ENCODE data around the gene DLGAP1. TPM values are rescaled to one million over a fixed set of nuclear protein-coding genes. Genes with fewer than 3 reads are reported as not detected.

Gene DLGAP1
- total and polyA plus RNA-seq, 4 donors = 0.54 to 11.8 (median 3.1) TPM

DNA sequence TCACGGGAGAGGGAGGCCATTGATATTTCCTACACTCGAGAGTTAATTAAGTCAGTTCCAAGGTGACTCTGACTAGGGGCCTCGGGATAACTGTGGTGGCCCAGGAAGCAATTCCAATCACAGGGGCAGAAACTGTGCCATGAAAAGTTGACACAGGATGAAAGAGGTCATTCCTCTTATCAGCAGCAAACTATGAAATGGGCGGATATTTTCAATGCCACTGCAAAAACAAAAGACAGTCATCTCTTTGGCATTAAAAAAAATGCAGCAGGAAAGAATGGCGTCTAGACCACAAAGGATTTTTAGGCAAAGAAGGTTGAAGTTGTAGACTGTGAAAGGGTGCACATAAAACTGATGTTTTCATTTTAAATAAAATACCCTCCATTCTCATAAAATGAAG is 955.1 kb downstream of the DLGAP1 start:
- Histone ChIP-seq H3K9ac (ENCODE audit: insufficient read depth in 1 of 2, low read length in 2 of 2) (no peak overlapping the region), H3K27me3 (ENCODE audit: control insufficient read depth in 3 of 3, insufficient read depth in 3 of 3, low read length in 2 of 3) (peaks cover 0 to 31% (median 13%) of the 10 kb centered on the region in 3 donors), H3K4me3 (no peak overlapping the region), H3K27ac (ENCODE audit: low read depth in 1 of 2, low read length in 1 of 2) (no peak overlapping the region), H3K36me3 (ENCODE audit: control insufficient read depth in 4 of 4, insufficient read depth in 4 of 4, low read length in 4 of 4) (no peaks in the 10 kb centered on the region), H3K9me3 (ENCODE audit: control insufficient read depth in 4 of 4, insufficient read depth in 3 of 4, low read length in 3 of 4) (no peaks in the 10 kb centered on the region), H3K4me1 (ENCODE audit: control insufficient read depth in 5 of 5, insufficient read depth in 5 of 5, low read length in 5 of 5) (peaks cover 0 to 8% (median 5%) of the 10 kb centered on the region in 5 donors)
- DNase-seq (no peak), ATAC-seq (ENCODE audit: insufficient read depth, low FRiP score) (no peak)
- TF ChIP-seq, protein P1, sequence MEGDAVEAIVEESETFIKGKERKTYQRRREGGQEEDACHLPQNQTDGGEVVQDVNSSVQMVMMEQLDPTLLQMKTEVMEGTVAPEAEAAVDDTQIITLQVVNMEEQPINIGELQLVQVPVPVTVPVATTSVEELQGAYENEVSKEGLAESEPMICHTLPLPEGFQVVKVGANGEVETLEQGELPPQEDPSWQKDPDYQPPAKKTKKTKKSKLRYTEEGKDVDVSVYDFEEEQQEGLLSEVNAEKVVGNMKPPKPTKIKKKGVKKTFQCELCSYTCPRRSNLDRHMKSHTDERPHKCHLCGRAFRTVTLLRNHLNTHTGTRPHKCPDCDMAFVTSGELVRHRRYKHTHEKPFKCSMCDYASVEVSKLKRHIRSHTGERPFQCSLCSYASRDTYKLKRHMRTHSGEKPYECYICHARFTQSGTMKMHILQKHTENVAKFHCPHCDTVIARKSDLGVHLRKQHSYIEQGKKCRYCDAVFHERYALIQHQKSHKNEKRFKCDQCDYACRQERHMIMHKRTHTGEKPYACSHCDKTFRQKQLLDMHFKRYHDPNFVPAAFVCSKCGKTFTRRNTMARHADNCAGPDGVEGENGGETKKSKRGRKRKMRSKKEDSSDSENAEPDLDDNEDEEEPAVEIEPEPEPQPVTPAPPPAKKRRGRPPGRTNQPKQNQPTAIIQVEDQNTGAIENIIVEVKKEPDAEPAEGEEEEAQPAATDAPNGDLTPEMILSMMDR (IDR thresholded peaks at IDR 0.05; ENCODE audit: control extremely low read depth, extremely low read depth) = no peak
- WGBS, 2 donors = 28 to 46% methylated on average over 5 of the region's 5 CpGs

DNA sequence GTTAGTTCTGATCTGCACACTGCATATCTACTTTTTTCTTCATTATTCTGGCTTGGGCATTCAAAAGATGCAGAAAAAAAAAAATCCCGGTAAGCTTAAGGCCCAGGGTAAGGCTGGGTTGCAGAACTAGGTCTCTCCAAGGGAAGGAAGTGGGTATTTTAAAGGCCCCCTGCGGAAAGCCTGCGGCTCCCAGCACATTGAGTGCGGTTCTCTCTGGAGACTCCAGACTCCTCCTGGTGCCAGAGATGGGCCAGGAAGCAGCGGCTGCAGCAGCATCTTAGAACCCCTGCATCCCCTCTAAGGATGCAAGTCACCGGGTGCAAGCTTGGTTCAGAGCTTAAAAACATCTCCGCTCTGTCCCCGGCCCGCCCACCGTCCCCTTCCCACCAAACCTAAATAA is 955.6 kb downstream of the DLGAP1 start:
- Histone ChIP-seq H3K27me3 (ENCODE audit: control insufficient read depth in 3 of 3, insufficient read depth in 3 of 3, low read length in 2 of 3) (peaks cover 0 to 31% (median 13%) of the 10 kb centered on the region in 3 donors), H3K9ac (ENCODE audit: insufficient read depth in 1 of 2, low read length in 2 of 2) (peak overlapping the region in 1 of 2 donors; percentile 32), H3K4me1 (ENCODE audit: control insufficient read depth in 5 of 5, insufficient read depth in 5 of 5, low read length in 5 of 5) (peaks cover 0 to 8% (median 5%) of the 10 kb centered on the region in 5 donors), H3K27ac (ENCODE audit: low read depth in 1 of 2, low read length in 1 of 2) (no peak overlapping the region), H3K4me3 (no peak overlapping the region), H3K9me3 (ENCODE audit: control insufficient read depth in 4 of 4, insufficient read depth in 3 of 4, low read length in 3 of 4) (no peaks in the 10 kb centered on the region), H3K36me3 (ENCODE audit: control insufficient read depth in 4 of 4, insufficient read depth in 4 of 4, low read length in 4 of 4) (no peaks in the 10 kb centered on the region)
- TF ChIP-seq, protein P1 (IDR thresholded peaks at IDR 0.05; ENCODE audit: control extremely low read depth, extremely low read depth) = no peak
- 13 to 25% methylated on average over 10 of the region's 10 CpGs for WGBS, 2 donors
- DNase-seq (peak in 2 of 3 donors; percentile 33 to 37), ATAC-seq (ENCODE audit: insufficient read depth, low FRiP score) (no peak)

GRCh38 chr18:3498698-3499471 is 956.2 kb downstream of the DLGAP1 start:
- peak; percentile 58 to 76 (median 72) for DNase-seq
- peak overlapping the region in 1 of 2 donors; percentile 32 for H3K9ac ChIP-seq (ENCODE audit: insufficient read depth in 1 of 2, low read length in 2 of 2)

More at GRCh38 chr18:3498698-3499471, 956.2 kb downstream of the DLGAP1 start:
- TF ChIP-seq, protein P1 (IDR thresholded peaks at IDR 0.05; ENCODE audit: control extremely low read depth, extremely low read depth) = no peak
- ATAC-seq (ENCODE audit: insufficient read depth, low FRiP score) = no peak
- no peaks in the 10 kb centered on the region for H3K9me3 ChIP-seq (ENCODE audit: control insufficient read depth in 4 of 4, insufficient read depth in 3 of 4, low read length in 3 of 4)
- peaks cover 0 to 8% (median 5%) of the 10 kb centered on the region in 5 donors for H3K4me1 ChIP-seq (ENCODE audit: control insufficient read depth in 5 of 5, insufficient read depth in 5 of 5, low read length in 5 of 5)
- H3K27me3 ChIP-seq (ENCODE audit: control insufficient read depth in 3 of 3, insufficient read depth in 3 of 3, low read length in 2 of 3) = peaks cover 0 to 31% (median 13%) of the 10 kb centered on the region in 3 donors
- WGBS, 2 donors = 19 to 21% methylated on average over 45 to 58 of the region's 58 CpGs
- H3K27ac ChIP-seq (ENCODE audit: low read depth in 1 of 2, low read length in 1 of 2) = no peak overlapping the region
- H3K4me3 ChIP-seq = peak overlapping the region; percentile 24
- H3K36me3 ChIP-seq (ENCODE audit: control insufficient read depth in 4 of 4, insufficient read depth in 4 of 4, low read length in 4 of 4) = no peaks in the 10 kb centered on the region

Data from lung (tissue), 12 donors.